HUDEP-2 (cell line): ENCODE results near the gene IBA57.
A peak's percentile ranks its signal among the peaks of the same experiment; 100 is the strongest.

Experiments
- DNase-seq, 76 experiments: peaks; one replicate each; lab custom pipeline; 2025; ENCODE audit not compliant: unreplicated experiment in 76 of 76; lab: John Stamatoyannopoulos, UW

IBA57 gene

DNA sequence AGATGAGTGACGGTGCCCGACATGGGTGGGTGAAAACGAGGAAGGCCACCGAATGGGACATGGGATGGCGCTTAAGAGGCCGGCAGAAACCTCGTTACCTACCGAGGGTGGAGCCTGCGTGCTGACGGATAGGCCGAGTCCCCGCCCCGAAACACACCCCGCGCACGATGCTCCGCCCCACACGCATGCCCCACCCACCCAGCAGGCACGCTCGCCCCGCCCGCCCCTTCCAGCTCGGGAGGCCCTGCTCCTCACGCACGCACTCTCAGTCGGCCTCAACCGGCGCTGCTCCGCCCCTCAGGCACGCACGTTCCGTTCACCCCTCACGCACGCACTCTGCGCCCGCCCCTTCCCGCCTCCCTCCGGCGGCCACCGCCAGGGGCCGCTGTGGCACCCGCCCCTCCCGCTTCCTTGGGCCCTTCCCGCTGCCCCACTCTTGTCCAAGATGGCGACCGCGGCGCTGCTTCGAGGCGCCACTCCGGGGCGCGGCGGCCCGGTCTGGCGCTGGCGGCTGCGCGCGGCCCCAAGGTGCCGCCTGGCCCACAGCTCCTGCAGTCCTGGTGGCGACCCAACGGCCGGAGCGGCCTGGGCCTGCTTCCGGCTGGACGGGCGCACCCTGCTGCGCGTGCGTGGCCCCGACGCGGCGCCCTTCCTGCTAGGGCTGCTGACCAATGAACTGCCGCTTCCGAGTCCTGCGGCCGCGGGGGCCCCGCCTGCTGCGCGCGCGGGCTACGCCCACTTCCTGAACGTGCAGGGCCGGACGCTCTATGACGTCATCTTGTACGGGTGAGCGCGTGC is at the start of gene IBA57:
IBA57 (plus strand) TSS at position 433 of the 798 bp plus-strand sequence; CDS start at position 446, 13 bp downstream.
- peak; percentile 47 to 99 (median 98) for DNase-seq

DNA sequence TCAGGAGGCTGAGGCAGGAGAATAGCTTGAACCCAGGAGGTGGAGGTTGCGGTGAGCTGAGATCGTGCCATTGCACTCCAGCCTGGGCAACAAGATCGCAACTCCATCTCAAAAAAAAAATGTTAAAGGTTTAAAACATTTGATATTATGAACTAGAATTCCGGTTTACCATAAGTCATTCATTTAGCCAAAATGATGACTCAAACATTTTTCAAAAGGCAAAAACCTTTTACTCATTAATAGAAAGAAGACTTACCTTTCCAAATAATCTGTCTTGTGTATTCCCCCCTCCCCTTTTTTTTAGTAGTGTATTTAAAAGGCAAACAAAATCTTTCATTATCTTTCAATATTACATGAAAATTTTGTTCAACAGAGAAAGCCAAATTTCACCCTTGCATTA is 48.3 kb upstream of the IBA57 start:
- no peak for DNase-seq

DNA sequence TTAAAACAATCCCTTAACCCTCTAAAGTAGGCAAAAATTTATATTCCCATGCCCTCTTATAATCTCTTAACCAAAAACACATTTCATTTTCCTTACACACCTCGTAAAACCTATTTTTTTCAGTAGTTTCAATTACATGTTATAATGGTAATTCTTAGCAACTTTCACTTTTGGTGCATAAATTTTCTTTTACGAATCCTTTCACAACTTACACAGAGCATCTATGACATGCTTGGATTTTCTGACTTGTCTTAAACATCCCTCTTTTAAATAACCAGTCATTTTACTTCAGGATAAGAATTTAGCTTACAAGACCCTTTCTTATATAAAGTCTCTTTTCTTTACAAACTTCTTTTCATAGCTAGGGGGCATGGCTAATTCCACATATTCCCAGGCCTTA is 47.6 kb upstream of the IBA57 start:
- no peak for DNase-seq

DNA sequence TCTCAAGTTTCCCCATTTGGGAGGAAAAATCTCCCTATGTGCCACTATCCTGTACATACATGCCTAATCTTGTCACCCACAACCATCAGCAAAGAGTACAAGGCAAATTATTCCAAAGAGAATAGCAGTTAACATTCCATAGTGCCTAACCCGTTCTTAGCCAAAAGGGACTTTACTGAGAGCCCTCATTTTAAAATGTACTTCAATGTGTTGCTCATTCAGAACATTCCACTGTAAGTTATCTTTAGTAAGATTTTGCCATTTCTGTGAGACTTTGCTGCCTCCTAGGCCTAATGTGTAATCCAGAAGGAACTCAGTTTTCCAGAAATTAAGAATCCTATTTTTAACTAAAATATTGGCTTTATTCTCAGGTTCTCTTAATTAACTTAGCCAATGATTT is 45.3 kb upstream of the IBA57 start:
- no peak for DNase-seq

DNA sequence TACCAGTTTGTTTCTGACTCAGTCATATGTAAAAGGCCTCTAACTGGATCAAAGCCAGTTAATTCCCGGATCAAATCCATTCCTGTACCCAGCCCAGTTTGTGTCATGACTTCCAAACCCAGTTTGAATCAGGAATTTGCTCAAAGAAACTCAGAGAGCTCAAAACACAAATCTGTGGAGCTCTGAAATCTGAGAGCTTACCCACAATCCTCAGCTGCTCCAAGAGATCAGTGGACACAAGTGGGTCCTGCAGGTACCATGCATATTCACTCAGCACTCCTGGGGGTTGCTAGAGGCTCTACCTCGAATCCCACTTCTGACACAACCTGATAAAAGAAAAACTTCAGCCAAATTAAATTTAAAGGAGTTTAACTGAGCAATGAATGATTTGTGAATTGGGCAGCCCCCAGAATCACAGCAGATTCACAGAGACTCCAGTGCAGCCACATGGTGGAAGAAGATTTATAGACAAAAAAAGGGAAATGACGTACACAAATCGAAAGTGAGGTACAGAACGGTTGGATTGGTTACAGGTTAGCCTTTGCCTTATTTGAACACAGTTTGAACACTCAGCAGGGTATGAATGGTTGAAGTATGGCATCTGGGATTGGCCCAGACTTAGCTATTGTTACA is 44.6 kb upstream of the IBA57 start:
- no peak for DNase-seq

DNA sequence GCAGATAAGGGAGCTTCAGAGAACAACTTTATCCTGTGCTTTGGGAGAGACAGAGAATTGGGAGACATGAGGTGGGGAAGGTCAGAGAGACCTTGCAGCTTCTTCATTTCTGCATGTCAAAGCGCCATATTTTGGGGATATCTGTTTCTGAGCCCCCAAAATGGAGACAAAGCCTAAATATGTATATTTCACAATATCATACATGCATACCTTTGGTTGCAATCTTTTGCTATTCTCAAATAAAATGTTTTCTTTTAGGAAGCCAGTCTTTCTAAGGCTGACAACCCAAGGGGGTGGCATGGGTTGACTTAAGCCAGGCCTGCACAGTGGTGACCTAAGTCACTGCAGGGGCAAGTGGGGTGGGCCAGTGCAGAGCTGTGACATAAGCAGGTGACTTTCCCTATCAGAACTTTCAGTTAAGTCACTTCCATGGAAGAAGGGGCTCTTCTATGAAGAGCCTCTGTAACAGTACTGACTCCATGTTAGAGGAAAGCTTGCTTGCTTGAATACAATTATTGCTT is 42.6 kb upstream of the IBA57 start:
- no peak for DNase-seq

DNA sequence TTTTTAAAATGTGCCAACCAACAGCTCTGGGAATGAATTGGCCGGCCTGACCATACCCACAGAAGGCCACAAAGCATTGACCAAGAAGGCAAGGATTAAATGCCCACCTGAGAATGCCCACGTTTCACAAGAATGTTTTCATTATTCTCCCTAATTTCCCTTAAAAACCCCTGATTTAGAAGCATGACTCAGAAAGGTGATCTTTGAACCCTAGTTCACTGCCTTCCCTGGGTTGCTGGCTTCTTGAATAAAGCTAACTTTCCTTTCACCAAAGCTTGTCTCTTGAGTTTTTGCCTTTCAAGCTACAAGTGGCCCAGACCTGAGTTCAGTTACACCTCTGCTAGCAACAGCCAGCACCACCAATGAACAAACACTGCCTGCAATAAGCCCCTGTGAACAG is 42.1 kb upstream of the IBA57 start:
- no peak for DNase-seq

DNA sequence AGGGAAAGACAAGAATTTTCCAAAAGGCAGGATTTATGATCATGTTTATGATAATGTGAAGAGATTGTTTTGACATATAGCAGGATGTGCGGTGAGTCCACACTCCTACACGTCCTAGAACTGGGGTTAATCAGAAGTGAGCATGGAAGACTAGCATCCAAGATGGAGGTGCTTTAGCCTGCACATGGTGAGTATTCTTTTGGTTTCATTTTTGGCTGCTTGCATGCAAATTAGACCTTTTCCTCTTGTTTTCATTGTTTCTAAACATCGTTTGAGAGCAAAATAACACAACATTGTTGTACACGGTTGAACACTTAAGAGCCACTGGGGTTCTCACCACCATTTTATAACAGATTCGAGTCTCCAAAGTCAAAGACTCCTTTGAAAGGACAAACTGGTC is 40.4 kb upstream of the IBA57 start:
- DNase-seq = no peak

DNA sequence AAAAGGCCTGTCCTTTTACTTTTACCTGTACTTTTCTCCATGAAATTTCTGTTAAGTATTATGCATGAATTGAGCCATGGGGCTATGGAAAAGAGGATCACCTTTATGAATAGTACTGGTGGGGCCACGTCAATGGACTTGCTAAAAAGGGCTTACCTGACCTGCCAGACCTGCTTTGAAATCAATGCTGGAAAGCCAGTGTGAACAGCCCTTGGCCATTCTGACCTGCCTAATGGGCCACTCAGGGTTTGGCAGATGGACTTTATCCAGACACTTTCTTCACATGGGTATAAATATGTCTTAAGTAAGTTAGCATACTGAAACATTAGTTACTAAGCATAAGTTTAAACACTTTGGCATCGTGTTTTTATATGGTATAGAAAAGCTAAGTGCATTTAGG is 33.8 kb upstream of the IBA57 start:
- no peak for DNase-seq

DNA sequence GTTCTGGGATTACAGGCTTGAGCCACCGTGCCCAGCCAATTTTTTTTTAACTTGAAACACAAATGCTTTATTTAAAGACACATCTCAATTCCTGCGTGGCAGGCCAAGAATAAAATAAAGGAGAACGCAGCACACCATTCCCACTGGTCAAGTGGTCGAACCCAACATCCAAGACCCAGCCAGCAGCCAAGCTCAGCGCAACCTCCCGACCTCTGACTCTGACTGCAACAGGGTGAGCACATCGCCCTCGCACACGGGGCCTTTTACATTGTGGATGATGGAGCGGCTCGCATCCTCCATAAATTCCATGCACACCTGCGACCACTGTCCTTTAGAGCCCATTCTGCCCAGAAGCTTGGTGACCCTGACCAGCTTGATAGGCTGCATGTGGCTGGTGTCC is 31.0 kb upstream of the IBA57 start:
- no peak for DNase-seq

DNA sequence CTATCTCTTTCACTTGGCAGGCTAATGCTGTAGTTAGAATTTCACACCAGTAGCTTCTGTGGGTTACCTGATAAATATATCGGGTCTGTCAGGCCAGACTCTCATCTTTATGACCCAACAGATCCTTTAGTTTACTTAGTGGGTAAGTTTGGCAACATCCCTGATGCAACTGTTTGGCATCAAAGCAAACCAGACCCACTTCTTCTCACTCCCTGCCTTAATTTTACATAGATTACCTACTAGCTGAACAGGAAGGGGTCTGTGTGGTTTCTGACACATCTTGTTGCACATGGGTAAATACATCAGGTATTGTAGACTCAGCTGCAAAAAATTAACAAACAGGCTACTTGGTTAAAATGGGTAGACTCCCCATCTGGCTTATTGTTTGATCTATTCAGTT is 28.7 kb upstream of the IBA57 start:
- peak in 4 of 76 experiments; percentile 10 to 22 (median 13) for DNase-seq

DNA sequence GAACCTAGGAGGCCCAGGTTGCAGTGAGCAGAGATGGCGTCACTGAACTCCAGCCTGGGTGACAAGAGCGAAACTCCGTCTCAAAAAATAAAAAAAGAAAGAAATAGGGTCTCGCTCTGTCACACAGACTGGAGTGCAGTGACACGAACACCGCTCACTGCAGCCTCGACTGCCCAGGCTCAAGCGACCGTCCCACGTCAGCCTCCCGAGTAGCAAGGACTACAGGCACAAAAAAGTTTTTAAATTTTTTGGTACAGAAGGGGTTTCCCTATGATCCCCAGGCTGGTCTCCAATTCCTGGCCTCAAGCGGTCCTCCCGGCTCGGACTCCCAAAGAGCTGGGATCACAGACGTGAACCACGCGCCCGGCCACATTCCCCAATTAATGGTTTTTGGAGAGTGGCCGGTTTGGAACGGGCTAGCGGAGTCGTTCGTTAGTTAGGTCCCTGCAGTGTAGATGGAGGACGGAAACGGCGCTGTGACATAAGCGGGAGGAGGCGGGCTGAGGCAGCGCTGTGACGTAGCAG is 26.1 kb upstream of the IBA57 start:
- no peak for DNase-seq

DNA sequence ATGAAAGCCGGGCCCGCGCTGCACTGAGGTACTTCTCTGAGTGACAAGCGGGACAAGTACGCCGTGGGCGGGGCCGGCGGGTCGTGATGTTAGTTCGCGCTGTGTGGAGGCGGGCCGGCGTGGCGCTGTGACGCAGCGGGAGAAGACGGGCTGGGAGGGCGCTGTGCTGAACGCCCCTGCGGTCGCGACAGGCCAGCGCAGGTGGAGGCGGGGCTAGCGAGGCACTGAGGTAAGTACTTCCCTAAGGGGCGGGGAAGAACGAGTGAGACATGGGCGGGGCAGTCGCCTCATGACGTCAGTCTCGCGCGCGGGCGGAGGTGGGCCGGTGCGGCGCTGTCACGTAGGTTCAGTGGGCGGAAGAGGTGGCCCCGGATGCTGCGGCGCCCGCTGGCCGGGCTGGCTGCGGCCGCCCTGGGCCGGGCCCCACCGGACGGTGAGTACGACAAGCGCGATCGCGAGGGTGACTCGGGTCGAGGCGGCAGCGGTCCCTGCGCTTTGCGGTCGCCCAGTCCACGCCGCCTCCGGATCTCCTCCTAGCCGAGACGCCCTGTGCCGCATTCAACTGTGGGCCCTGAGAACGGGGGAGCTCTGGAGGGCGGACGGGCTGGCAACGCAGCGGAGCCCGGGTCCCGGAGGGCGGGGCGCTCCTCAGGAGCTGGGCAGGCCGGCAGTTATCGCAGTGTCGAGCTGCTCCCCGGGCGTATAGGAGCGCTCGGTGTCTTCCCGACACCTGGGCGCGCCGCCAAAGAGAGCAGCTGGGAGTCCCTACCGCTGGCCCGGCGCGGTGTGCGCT is 25.5 kb upstream of the IBA57 start, which contains the start of gene GUK1:
GUK1 (plus strand) TSS at position 349 of the 793 bp plus-strand sequence; CDS start at position 373, 24 bp downstream.
- peak in 75 of 76 experiments; percentile 76 to 100 (median 99) for DNase-seq

DNA sequence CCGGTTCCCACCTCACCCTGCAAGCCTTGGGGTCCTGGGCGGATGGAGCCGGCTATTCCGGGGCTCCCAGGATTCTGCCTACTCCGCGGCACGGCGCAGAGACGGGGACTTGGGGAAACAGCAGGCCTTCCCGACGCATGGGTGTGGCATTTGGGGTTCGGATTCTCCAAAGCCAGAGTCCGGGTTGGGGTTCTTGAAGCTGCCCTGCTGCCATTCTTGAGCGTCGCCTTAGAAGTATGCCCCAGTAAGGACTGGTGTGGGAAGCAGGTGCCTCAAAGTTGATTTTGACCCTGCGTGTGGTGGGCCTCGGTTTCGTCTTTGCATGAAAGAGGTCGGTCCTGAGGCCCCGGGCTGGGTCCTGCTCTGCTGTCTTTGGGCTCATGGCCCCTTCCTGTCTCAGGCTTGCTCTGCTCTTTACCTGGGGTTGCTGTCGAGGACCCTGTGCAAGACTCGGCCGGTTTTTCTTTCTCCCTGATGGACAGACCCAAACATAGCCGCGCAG is 24.8 kb upstream of the IBA57 start:
- no peak for DNase-seq

DNA sequence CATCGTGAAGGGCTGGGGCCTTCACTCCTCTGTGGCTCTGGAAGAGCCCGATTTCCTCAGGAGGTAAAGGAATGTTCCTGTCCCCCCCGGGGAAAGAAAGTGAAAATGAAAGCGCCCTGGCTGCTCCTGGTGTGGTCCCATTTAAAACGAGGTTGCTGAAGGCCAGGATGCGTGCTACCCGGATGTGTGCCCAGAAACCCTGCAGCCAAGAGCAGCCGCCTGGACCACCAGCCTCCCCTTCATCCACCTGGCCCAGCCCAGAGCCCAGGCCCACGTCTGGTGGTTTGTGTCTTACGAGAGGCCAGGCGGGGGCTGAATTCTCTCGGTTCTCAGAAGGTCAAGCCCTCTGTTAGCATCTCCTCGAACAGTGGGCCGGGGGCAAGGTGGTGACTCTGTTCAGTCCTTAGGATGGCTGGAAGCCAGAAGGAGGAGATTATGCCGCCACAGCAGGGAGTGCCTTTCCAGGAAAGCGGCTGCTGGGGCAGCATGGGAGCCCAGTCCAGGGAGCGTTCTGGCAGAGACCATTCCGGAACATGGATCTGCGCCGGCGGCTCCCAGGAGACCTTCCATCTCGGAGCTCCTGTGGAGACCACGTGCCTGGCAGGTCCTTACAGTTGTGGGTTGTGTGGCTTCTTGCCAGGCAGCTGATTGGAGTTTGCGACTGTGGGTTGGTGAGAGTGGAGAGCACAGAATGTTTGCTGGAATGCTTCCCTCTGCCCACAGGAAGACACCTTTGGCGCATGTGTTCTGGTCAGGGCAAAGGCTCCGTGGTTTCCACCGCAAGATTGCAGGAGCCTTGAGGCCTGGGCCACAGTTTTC is 24.2 kb upstream of the IBA57 start:
- DNase-seq = peak in 37 of 76 experiments; percentile 14 to 63 (median 35)

DNA sequence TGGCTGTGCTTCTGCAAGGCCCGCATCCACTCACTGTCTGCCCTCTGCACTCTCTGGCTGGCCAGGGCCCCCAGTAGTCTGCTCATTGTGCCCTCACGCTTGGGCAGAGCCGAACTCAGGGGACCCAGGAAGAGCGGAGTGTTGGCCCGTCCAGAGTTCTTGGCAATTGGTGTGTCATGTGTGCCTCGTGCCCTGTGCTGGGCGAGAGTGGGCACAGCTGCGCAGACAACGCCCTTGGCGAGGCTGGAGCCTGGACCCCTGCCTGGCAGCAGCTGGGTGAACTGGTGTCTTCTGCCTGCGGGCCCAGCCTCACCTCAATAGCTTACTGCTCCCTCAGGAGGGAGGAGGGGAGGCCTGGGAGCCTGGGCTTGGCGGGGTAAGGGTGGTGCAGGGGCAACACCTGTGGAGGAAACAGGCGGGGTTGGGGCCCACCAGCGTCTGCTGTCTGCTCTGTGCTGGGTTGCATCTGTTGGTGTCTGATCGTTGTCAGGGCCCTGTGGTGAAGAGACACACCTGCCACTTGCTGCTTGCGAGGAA is 23.4 kb upstream of the IBA57 start:
- no peak for DNase-seq

DNA sequence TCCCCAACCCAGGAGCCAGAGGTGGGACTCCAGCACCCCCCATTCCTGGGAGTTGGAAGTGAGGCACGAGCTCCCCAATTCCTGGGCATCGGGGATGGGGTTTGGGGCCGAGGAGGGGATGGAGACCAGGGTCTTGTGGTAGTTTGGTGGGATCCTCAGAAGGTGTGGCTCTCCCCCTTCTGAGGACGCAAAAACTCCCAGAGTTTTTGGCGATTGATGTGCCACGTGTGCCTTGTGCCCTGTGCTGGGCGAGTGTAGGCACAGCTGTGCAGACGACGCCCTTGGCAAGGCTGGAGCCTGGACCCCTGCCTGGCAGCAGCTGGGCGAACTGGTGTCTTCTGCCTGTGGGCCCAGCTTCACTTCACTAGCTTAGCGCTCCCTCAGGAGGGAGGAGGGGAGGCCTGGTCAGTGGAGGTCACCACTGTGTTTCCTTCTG is 22.9 kb upstream of the IBA57 start:
- DNase-seq = peak in 1 of 76 experiments; percentile 19

DNA sequence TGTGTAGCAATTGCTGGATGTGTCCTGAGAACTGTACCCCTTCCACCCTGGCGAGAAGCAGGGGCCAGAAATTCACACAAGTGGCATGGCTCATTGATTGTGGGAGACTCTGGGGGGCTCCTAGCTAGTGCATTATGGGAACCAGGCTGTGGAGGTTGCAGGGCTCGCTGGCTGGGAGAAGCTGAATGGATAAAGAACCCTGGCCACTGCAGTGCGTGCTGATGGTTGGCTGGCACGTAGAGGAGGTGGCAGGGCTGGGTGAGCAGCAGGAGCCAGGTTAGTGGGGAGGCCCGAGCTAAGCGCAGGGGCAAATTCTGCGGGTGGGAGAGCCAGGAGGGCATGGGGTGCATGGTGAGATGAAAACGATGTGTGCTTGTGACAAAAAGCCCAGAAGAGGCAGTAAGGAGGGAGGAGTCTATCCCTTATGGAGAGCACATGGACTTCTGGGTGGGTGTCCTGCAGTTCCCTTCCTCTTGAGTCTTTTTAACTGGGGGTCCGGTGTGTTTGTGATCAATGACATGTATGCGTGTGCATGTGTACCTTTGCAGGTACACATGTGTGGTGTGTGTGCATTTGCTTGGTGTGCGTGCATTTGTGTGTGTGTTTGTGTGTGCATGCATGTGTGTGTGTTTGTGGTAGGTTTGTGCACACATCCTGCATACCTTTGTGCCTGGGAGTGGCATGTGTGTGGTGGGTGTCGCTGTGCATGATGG is 22.0 kb upstream of the IBA57 start:
- no peak for DNase-seq
